DMS79 treated with DMSO at 0.1 percent for 48 hours (cell line): Measurements from ENCODE around the gene RTCB.

Experiments used
- DNase-seq: peaks from one replicate; lab custom pipeline; 2025; lab: John Stamatoyannopoulos, UW

The RTCB gene

GRCh38 chr22:32411829-32412592 is at the start of gene RTCB:
TSS of gene RTCB (minus strand) at chr22:32412247. CDS start at chr22:32412156, 91 bp downstream.
- DNase-seq = peak; percentile 59

GRCh38 chr22:32457031-32457430 is 45.0 kb upstream of the RTCB start:
- no peak for DNase-seq

- peak; percentile 83 for DNase-seq
Measured at GRCh38 chr22:32448980-32449379, 36.9 kb upstream of the RTCB start.

GRCh38 chr22:32446321-32446720 is 34.3 kb upstream of the RTCB start:
- no peak for DNase-seq

- no peak for DNase-seq
Measured at GRCh38 chr22:32444068-32444467, 32.0 kb upstream of the RTCB start.

GRCh38 chr22:32430352-32430751 is 18.3 kb upstream of the RTCB start:
- DNase-seq = no peak

GRCh38 chr22:32426881-32427280 is 14.8 kb upstream of the RTCB start:
- DNase-seq = no peak

- DNase-seq = no peak
Measured at GRCh38 chr22:32423664-32424063, 11.6 kb upstream of the RTCB start.

GRCh38 chr22:32422062-32422461 is 10.0 kb upstream of the RTCB start:
- no peak for DNase-seq

- DNase-seq = no peak
Measured at GRCh38 chr22:32421484-32421883, 9.4 kb upstream of the RTCB start.

- DNase-seq = no peak
Measured at GRCh38 chr22:32417906-32418305, 5.9 kb upstream of the RTCB start.

GRCh38 chr22:32416556-32417085 is 4.6 kb upstream of the RTCB start:
- DNase-seq = no peak

GRCh38 chr22:32414191-32414590 is 2.1 kb upstream of the RTCB start:
- no peak for DNase-seq

- DNase-seq = no peak
Measured at GRCh38 chr22:32413719-32414118, 1.7 kb upstream of the RTCB start.

GRCh38 chr22:32411402-32411801 is 645 bp downstream of the RTCB start:
- DNase-seq = no peak

- no peak for DNase-seq
Measured at GRCh38 chr22:32410459-32410858, 1.6 kb downstream of the RTCB start.

GRCh38 chr22:32409977-32410376 is 2.1 kb downstream of the RTCB start:
- DNase-seq = no peak

GRCh38 chr22:32407936-32408335 is 4.1 kb downstream of the RTCB start:
- no peak for DNase-seq

- no peak for DNase-seq
Measured at GRCh38 chr22:32407312-32407711, 4.7 kb downstream of the RTCB start.

GRCh38 chr22:32404021-32404420 is 8.0 kb downstream of the RTCB start:
- DNase-seq = no peak

- no peak for DNase-seq
Measured at GRCh38 chr22:32401486-32401885, 10.6 kb downstream of the RTCB start.

- DNase-seq = peak; percentile 0
Measured at GRCh38 chr22:32396746-32397145, 15.3 kb downstream of the RTCB start.

GRCh38 chr22:32396255-32396654 is 15.8 kb downstream of the RTCB start:
- DNase-seq = peak; percentile 0

- DNase-seq = no peak
Measured at GRCh38 chr22:32395107-32395506, 16.9 kb downstream of the RTCB start.
